Hypothalamus (tissue), 51 donors: ENCODE data around the gene NBL1.

Experiments used
- DNase-seq, 51 donors: peaks; one replicate each; lab custom pipeline; 2025; lab: John Stamatoyannopoulos, UW

NBL1 gene

DNA sequence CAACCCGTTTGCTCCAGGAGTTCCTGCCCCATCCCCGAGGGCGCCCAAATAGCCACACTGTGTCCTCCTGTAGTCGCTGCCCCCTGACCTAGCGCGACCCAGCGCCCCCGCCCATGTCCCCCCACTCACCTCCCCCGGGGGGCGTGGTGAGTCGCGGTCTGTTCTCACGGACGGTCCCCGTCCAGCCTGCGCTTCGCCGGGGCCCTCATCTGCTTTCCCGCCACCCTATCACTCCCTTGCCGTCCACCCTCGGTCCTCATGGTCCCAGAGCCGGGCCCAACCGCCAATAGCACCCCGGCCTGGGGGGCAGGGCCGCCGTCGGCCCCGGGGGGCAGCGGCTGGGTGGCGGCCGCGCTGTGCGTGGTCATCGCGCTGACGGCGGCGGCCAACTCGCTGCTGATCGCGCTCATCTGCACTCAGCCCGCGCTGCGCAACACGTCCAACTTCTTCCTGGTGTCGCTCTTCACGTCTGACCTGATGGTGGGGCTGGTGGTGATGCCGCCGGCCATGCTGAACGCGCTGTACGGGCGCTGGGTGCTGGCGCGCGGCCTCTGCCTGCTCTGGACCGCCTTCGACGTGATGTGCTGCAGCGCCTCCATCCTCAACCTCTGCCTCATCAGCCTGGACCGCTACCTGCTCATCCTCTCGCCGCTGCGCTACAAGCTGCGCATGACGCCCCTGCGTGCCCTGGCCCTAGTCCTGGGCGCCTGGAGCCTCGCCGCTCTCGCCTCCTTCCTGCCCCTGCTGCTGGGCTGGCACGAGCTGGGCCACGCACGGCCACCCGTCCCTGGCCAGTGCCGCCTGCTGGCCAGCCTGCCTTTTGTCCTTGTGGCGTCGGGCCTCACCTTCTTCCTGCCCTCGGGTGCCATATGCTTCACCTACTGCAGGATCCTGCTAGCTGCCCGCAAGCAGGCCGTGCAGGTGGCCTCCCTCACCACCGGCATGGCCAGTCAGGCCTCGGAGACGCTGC, 21.7 kb downstream of the NBL1 start:
- DNase-seq = no peak

- DNase-seq = no peak
Measured at GRCh38 chr1:19668888-19669287, 24.8 kb downstream of the NBL1 start.

GRCh38 chr1:19670787-19671186, 26.7 kb downstream of the NBL1 start:
- no peak for DNase-seq

DNA sequence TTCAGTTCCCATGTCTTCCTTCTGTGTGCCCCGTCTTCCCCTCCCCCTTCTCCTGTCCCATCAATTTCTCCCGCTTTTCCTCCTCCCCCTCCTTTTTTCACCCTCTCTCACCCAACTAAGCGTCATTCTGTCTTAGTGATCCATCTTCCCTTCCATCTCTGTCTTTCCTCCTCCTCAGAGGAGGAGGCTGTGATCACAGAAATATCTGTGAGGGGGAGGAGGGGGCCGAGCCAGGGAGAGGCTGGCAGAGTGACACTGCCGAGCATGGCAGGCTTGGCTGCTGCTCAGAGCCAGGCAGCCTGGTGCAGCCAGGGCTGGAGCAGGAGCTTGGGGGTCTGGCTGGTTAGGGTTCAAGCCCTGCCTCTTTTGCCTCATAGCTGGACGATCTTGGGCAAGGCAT, 28.1 kb downstream of the NBL1 start:
- peak in 1 of 51 donors; percentile 28 for DNase-seq

DNA sequence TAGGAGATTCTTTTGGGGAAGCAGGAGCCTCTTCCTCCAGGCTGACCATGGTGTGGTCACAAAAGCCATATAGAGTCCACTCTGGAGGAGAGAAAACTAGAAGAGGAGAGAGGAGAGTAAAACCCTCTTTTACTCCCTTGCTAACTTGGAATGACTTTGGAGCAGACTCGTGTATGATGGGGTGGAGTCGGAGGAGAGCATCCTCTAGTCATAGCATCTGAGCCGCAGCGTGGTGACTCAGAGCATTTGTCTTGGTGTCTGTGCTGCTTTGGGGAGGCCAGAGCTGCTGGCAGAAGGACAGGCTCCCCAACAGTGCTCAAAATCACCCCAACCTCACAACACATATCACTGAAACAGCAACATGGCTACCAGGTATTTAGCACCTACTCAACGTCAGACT, 31.7 kb downstream of the NBL1 start:
- peak in 3 of 51 donors; percentile 13 to 43 (median 39) for DNase-seq

- peak in 11 of 51 donors; percentile 4 to 23 (median 11) for DNase-seq
Measured at GRCh38 chr1:19676438-19676922, 32.4 kb downstream of the NBL1 start.

- DNase-seq = no peak
Measured at GRCh38 chr1:19678493-19678892, 34.4 kb downstream of the NBL1 start.

DNA sequence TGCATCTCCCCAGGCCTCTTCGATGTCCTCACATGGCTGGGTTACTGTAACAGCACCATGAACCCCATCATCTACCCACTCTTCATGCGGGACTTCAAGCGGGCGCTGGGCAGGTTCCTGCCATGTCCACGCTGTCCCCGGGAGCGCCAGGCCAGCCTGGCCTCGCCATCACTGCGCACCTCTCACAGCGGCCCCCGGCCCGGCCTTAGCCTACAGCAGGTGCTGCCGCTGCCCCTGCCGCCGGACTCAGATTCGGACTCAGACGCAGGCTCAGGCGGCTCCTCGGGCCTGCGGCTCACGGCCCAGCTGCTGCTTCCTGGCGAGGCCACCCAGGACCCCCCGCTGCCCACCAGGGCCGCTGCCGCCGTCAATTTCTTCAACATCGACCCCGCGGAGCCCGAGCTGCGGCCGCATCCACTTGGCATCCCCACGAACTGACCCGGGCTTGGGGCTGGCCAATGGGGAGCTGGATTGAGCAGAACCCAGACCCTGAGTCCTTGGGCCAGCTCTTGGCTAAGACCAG, 34.9 kb downstream of the NBL1 start:
- DNase-seq = no peak

DNA sequence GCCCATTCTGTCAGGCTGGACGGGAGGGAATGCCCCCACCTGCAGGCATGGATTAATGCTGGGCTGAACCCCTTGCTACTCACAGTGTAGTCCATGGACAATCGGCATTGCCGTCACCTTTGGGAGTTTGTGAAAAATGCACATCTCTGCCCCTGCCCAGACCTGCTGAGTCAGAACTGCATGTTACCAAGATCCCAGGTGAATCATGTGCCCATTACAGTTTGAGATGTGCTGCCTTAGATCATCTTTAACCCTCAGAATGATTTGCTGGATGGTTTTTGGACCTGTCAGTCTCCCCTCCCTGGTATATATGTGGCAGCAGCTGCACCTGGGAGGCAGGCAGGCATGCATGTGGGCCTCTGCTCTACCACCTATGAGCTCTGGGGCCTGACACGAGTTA, 35.6 kb downstream of the NBL1 start:
- no peak for DNase-seq

- DNase-seq = no peak
Measured at GRCh38 chr1:19680644-19681043, 36.5 kb downstream of the NBL1 start.

GRCh38 chr1:19682257-19682656, 38.1 kb downstream of the NBL1 start:
- DNase-seq = peak in 3 of 51 donors; percentile 20 to 29 (median 23)

DNA sequence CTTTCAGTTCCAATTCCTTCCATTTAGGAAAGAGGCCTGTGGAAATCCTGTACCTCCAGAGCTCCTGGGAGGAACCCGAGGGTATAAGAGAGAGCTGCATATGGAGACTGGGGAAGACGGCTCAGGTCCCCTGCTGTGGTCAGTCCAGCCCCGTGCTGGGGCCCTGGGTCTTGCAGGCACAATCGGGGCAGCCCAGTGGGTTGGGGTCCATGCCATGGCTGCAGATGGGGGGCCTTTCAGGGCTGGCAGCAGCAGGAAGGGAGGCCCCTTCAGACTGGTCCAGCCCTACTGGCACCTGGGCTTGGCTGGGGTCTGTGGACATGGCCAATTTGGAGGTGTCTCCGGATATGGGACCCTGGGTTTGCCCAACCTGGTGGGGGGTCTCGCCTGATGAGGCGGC, 38.8 kb downstream of the NBL1 start:
- DNase-seq = no peak

GRCh38 chr1:19683351-19683750, 39.2 kb downstream of the NBL1 start:
- DNase-seq = no peak

DNA sequence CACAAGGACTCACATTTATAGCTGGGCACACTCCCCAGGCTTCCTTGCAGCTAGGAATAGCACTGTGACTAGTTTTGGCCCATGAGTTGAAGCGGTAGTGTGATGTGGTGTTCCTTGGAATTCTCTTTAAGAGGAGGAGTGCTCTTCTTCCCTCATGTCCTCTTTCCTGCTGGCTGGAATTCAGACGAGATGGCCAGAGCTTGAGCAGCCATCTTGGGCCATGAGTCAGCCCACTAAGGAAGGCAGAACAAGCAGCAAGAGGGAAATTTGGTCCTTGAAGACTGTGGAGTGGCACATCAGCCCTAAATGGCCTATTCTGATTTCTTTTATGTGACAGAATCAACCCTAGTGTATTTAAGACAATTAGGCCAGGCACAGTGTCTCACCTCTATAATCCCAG, 40.6 kb downstream of the NBL1 start:
- DNase-seq = no peak

DNA sequence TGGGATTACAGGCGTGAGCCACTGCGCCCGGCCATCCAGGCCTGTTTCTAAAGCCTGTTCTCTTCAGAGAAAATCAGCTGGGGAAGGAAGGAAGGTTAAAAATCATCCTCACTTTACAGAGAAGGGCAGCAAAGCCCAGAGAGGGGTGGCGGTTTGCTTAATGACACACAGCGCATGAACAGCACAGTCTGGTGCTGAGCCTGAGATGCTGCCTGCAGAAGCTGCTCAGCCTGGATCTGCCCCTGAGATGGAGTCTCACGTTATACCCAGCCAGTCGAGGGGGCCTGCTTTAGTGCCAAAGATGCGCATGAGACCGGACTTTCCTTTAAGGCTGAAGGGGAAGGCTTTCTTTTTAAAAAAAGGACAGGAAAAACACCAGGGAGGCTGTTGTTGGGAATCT, 41.9 kb downstream of the NBL1 start:
- DNase-seq = no peak

DNA sequence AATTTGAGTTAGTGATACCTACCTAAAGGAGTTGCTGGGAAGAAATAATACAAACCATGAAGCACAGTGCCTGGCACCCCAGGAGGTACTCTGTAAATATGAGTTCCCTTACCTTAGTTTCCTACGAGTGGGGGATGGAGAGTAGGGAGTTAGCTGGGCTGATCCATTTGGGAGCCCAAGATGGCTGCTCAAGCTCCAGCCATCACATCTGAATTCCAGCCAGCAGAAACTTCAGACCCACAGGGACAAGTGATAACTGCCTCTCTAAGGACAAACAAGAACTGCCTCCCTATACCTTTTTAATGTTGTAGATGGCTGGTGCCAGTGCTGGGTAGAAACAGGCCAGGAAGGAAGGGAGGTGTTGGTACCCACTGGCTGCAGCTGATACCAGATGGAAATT, 43.3 kb downstream of the NBL1 start:
- no peak for DNase-seq

DNA sequence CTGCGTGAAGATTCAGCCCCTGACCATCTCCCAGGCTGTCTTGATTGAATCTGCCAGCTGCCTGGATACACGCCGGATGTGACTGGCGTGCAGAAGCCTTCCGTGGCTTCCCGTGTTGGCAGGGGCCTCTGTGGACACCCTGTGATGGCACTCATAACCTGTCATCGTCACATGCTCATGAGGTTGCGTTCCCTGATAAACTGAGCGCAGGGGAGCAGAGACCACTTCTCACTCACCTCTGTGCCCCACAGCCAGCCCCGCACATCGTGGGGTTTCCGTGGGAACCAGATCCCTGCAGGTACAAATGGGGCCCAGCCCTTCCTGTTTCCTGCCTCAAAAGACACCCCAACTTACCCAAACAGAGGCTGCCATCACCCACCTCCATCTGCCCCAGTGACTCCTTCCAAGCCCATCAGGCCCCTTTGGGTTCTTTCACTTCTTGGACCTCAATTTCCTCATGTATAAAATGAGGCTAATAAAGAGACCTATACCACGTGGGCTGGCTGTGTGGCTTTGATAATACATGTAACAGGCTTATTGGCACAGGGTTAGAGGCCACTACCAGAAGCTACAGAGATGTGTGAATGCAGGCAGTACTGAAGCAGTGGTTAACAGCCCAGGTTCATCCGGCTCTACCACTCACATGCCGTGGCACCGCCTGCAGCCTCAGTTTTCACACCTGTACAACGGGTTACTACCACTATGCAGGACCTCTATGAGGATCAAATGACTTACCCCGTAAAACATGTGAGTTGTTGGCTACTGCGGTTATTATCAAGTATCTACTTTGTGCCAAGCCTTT, 44.1 kb downstream of the NBL1 start:
- no peak for DNase-seq

DNA sequence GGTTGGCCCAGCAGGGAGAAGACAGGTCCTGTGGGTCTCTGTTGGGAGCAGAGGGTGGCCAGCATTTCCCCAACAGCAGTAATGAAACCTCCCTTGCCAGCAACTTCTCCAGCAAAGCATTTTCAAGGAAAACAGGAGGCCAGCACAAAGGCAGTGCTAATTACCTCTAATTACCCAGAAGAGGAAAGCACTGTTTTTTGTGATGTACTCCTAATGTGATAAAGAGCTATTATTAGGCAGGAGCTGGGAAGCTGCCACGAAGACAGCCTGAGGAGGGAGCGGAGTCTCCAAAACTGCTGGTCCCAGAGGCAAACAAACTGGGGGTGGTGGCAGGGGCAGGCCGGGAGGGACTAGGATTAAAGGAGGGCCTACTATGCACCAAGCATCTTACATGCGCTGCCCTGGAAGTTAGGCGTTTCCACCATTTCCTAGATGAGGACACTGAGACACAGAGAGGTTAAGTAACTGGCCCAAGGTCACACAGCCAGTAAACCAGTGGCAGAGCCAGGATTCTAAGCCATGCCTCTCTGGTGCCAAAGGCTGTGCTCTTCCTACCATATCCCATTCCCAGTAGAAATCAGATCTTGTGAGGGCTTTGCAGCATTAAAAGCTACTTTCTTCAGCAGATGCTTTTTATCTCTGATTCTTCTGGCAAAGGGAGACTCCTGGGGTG, 45.1 kb downstream of the NBL1 start:
- DNase-seq = peak in 1 of 51 donors; percentile 38

DNA sequence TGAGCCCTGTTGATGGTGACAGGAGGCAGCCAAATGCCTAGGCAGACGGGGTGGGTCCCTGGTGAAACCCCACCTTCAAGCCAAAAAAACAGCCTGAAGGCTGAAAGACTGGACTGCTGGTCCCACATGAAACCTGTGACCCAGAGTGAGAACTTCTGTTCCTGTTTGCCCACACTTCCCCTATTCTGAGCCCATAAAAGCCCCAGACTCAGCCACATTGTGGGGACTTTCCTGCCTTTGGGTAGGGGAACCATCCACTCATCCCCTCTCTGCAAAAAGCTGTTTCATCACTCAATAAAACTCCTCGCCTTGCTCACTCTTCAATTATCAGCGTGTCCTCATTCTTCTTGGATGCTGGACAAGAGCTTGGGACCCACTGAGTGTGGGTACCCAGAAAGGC, 45.7 kb downstream of the NBL1 start:
- DNase-seq = no peak

DNA sequence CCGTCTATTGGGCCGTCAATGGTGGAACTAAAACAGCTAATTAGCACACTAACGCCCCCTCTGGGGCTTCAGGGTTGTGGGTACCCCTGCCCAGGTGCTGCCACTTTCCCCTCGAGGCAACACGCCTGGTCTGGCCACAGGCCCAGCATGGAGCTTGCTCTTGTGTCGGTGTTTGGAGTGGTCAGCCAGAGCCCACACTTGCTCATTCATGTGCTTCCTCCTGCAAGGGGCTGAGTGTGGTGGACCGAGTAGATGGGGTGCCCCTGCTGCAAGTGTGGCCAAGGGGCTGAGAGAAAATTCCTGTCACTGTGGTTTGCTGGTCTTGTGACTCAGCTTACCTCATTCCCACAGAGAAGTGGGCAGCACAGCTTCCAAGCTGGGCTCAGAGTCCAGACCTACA, 46.2 kb downstream of the NBL1 start:
- no peak for DNase-seq

GRCh38 chr1:19694298-19694697, 50.2 kb downstream of the NBL1 start:
- no peak for DNase-seq
